Measurements from ENCODE around the gene PLAAT4.
A peak's percentile ranks its signal among the peaks of the same experiment; 100 is the strongest.

The PLAAT4 gene

GRCh38 chr11:63592975-63593395, 56.4 kb downstream of the PLAAT4 start:
- no peaks in the 10 kb centered on the region for H3K36me3 ChIP-seq (ENCODE audit: insufficient read depth)
- H4K20me1 ChIP-seq (ENCODE audit: insufficient read depth): no peaks in the 10 kb centered on the region
- H2AFZ ChIP-seq (ENCODE audit: low read depth): no peak overlapping the region
- TF ChIP-seq CTCF (conservative IDR thresholded peaks at IDR 0.05; ENCODE audit: low read depth, low read length): peak; percentile 46
- H3K4me1 ChIP-seq (ENCODE audit: low read depth, poor library complexity, severe bottlenecking): no peaks in the 10 kb centered on the region
- H3K4me2 ChIP-seq: no peak overlapping the region
- no peak overlapping the region for H3K27ac ChIP-seq
- H3K9ac ChIP-seq: no peak overlapping the region
- no peak overlapping the region for H3K4me3 ChIP-seq (IDR thresholded peaks at IDR 0.05; ENCODE audit: insufficient read depth, low read depth, low read length)
- no peaks in the 10 kb centered on the region for H3K79me2 ChIP-seq (ENCODE audit: insufficient read depth, low read depth)
- no peaks in the 10 kb centered on the region for H3K27me3 ChIP-seq (ENCODE audit: insufficient read depth, low read depth)

- no peak overlapping the region for H3K4me3 ChIP-seq (IDR thresholded peaks at IDR 0.05; ENCODE audit: insufficient read depth, low read depth, low read length)
- H3K27ac ChIP-seq: no peak overlapping the region
- TF ChIP-seq CTCF (conservative IDR thresholded peaks at IDR 0.05; ENCODE audit: low read depth, low read length): no peak
- no peaks in the 10 kb centered on the region for H3K4me1 ChIP-seq (ENCODE audit: low read depth, poor library complexity, severe bottlenecking)
- no peak overlapping the region for H3K9ac ChIP-seq
- H3K36me3 ChIP-seq (ENCODE audit: insufficient read depth): no peaks in the 10 kb centered on the region
- H2AFZ ChIP-seq (ENCODE audit: low read depth): no peak overlapping the region
- H3K27me3 ChIP-seq (ENCODE audit: insufficient read depth, low read depth): no peaks in the 10 kb centered on the region
- no peaks in the 10 kb centered on the region for H4K20me1 ChIP-seq (ENCODE audit: insufficient read depth)
- H3K4me2 ChIP-seq: no peak overlapping the region
- no peaks in the 10 kb centered on the region for H3K79me2 ChIP-seq (ENCODE audit: insufficient read depth, low read depth)
These were observed 58.7 kb downstream of the PLAAT4 start for GRCh38 chr11:63595296-63595695.

Data from KMS-11 (cell line).